ENCODE results near the gene RBMS1. TPM values are rescaled to one million over a fixed set of nuclear protein-coding genes. Genes with fewer than 3 reads are reported as not detected.

The RBMS1 gene
- total RNA-seq, 1 experiment from 2014 or later, result 38.8 TPM

GRCh38 chr2:160328811-160329527, 164.6 kb downstream of the RBMS1 start:
- ATAC-seq (no peak), DNase-seq (no peak)
- H3F3A ChIP-seq (ENCODE audit: low read length, unreplicated experiment), result peaks cover 3% of the 10 kb centered on the region
- ChIA-PET CTCF (no interaction called here), POLR2A (ENCODE audit: unreplicated experiment) (no interaction called here)
- intact Hi-C loops (cut with micrococcal nuclease), result loop anchor here (10.0 kb wide), 1 partner anchor 166 kb away; the partner anchor contains the start of gene RBMS1
- no peaks in the 10 kb centered on the region for H4K20me1 ChIP-seq (ENCODE audit: low read length)
- no peak overlapping the region for H2AFZ ChIP-seq (ENCODE audit: low read length)
- H3K36me3 ChIP-seq (ENCODE audit: low read depth, low read length), result no peaks in the 10 kb centered on the region
- no peak overlapping the region for H3K27ac ChIP-seq (ENCODE audit: low read length)
- H3K27me3 ChIP-seq (ENCODE audit: low read length), result no peaks in the 10 kb centered on the region
- peaks cover 90% of the 10 kb centered on the region for H3K79me2 ChIP-seq (ENCODE audit: low read length)
- TF ChIP-seq EZH2phosphoT487 (IDR thresholded peaks at IDR 0.05; ENCODE audit: borderline replicate concordance, low read length), result no peak
- TF ChIP-seq EZH2 (IDR thresholded peaks at IDR 0.05; ENCODE audit: low read length, unreplicated experiment), result no peak
- TF ChIP-seq CTCF (conservative IDR thresholded peaks at IDR 0.05; ENCODE audit: low read depth, low read length), result no peak
- H3K4me3 ChIP-seq (ENCODE audit: low read length), result no peak overlapping the region
- H3K9me3 ChIP-seq (ENCODE audit: low read length), result no peaks in the 10 kb centered on the region
- no peak overlapping the region for H3K4me2 ChIP-seq (ENCODE audit: low read length)
- peaks cover 20% of the 10 kb centered on the region for H3K4me1 ChIP-seq (ENCODE audit: insufficient read depth, low read length)
- H3K9ac ChIP-seq (ENCODE audit: low read length), result no peak overlapping the region
- no peaks in the 10 kb centered on the region for H3K9me2 ChIP-seq (replicated peaks; ENCODE audit: low read length)
- no TSS peak for BruUV-seq (replicated peaks)

GRCh38 chr2:160326786-160327185, 166.8 kb downstream of the RBMS1 start:
- intact Hi-C loops (cut with micrococcal nuclease), result loop anchor here (10.0 kb wide), 1 partner anchor 168 kb away; the partner anchor contains the start of gene RBMS1
- DNase-seq (no peak), ATAC-seq (no peak)
- TF ChIP-seq CTCF (conservative IDR thresholded peaks at IDR 0.05; ENCODE audit: low read depth, low read length), result no peak
- TF ChIP-seq EZH2phosphoT487 (IDR thresholded peaks at IDR 0.05; ENCODE audit: borderline replicate concordance, low read length), result no peak
- no peak for TF ChIP-seq EZH2 (IDR thresholded peaks at IDR 0.05; ENCODE audit: low read length, unreplicated experiment)
- no peaks in the 10 kb centered on the region for H4K20me1 ChIP-seq (ENCODE audit: low read length)
- CTCF ChIA-PET, result interaction anchor here (0.6 kb wide), 1 partner anchor 643 kb away, joined by 13 read pairs; no protein-coding TSS in a partner anchor
- H2AFZ ChIP-seq (ENCODE audit: low read length), result no peak overlapping the region
- H3K27ac ChIP-seq (ENCODE audit: low read length), result no peak overlapping the region
- no peaks in the 10 kb centered on the region for H3K27me3 ChIP-seq (ENCODE audit: low read length)
- BruUV-seq (replicated peaks), result no TSS peak
- POLR2A ChIA-PET (ENCODE audit: unreplicated experiment), result no interaction called here
- peaks cover 3% of the 10 kb centered on the region for H3F3A ChIP-seq (ENCODE audit: low read length, unreplicated experiment)
- no peaks in the 10 kb centered on the region for H3K36me3 ChIP-seq (ENCODE audit: low read depth, low read length)
- no peak overlapping the region for H3K9ac ChIP-seq (ENCODE audit: low read length)
- H3K4me1 ChIP-seq (ENCODE audit: insufficient read depth, low read length), result peaks cover 6% of the 10 kb centered on the region; the same call in 1 of the 2 replicates
- H3K9me2 ChIP-seq (replicated peaks; ENCODE audit: low read length), result no peaks in the 10 kb centered on the region
- H3K9me3 ChIP-seq (ENCODE audit: low read length), result no peaks in the 10 kb centered on the region
- no peak overlapping the region for H3K4me3 ChIP-seq (ENCODE audit: low read length)
- H3K4me2 ChIP-seq (ENCODE audit: low read length), result no peak overlapping the region
- peaks cover 92% of the 10 kb centered on the region for H3K79me2 ChIP-seq (ENCODE audit: low read length)

GRCh38 chr2:160325418-160325817, 168.2 kb downstream of the RBMS1 start:
- H3K79me2 ChIP-seq (ENCODE audit: low read length), result peaks cover 89% of the 10 kb centered on the region
- no peak overlapping the region for H2AFZ ChIP-seq (ENCODE audit: low read length)
- no peaks in the 10 kb centered on the region for H3K9me3 ChIP-seq (ENCODE audit: low read length)
- H3K9ac ChIP-seq (ENCODE audit: low read length), result no peak overlapping the region
- POLR2A ChIA-PET (ENCODE audit: unreplicated experiment), result no interaction called here
- no peaks in the 10 kb centered on the region for H3K36me3 ChIP-seq (ENCODE audit: low read depth, low read length)
- H3K4me1 ChIP-seq (ENCODE audit: insufficient read depth, low read length), result peaks cover 6% of the 10 kb centered on the region; the same call in 1 of the 2 replicates
- TF ChIP-seq EZH2 (IDR thresholded peaks at IDR 0.05; ENCODE audit: low read length, unreplicated experiment), result no peak
- TF ChIP-seq CTCF (conservative IDR thresholded peaks at IDR 0.05; ENCODE audit: low read depth, low read length), result no peak
- TF ChIP-seq EZH2phosphoT487 (IDR thresholded peaks at IDR 0.05; ENCODE audit: borderline replicate concordance, low read length), result no peak
- CTCF ChIA-PET, result no interaction called here
- H4K20me1 ChIP-seq (ENCODE audit: low read length), result no peaks in the 10 kb centered on the region
- no peak for DNase-seq
- no TSS peak for BruUV-seq (replicated peaks)
- H3K4me2 ChIP-seq (ENCODE audit: low read length), result no peak overlapping the region
- H3K9me2 ChIP-seq (replicated peaks; ENCODE audit: low read length), result no peaks in the 10 kb centered on the region
- H3K4me3 ChIP-seq (ENCODE audit: low read length), result no peak overlapping the region
- H3K27me3 ChIP-seq (ENCODE audit: low read length), result no peaks in the 10 kb centered on the region
- intact Hi-C loops (cut with micrococcal nuclease), result loop anchor here (2.0 to 10.0 kb wide), 2 partner anchors 169 to 669 kb away; partner anchors contain the start of gene RBMS1
- ATAC-seq, result no peak
- no peak overlapping the region for H3K27ac ChIP-seq (ENCODE audit: low read length)
- H3F3A ChIP-seq (ENCODE audit: low read length, unreplicated experiment), result peaks cover 3% of the 10 kb centered on the region
